Right cardiac atrium (tissue), 5 donors: ENCODE measurements around the gene CDKN1B. TPM values are rescaled to one million over a fixed set of nuclear protein-coding genes. Genes with fewer than 3 reads are reported as not detected.

Source experiments
- ATAC-seq, 2 donors: fragments of 200-7000 bp; cut with Tn5 transposase; one replicate each; pipeline versions ENCODE4 v1.8.0 to v1.9.1; 2020; ENCODE audit warnings: moderate library complexity in 2 of 2, mild to moderate bottlenecking in 1 of 2
- DNase-seq, 3 donors: peaks; one replicate each; pipeline ENCODE4 v3.0.0-alpha.2; 2020
- H3K27ac ChIP-seq: one replicate; pipeline ENCODE4 v1.5.1; 2013; ENCODE audit warnings: mild to moderate bottlenecking, low read length, control low read depth, moderate library complexity
- H3K27me3 ChIP-seq: one replicate; pipeline ENCODE4 v1.6.1; 2013; ENCODE audit not compliant: control insufficient read depth, insufficient read depth
- H3K4me1 ChIP-seq: one replicate; pipeline ENCODE4 v1.6.1; 2013; ENCODE audit warnings: low read length; ENCODE audit not compliant: control insufficient read depth, insufficient read depth
- H3K4me3 ChIP-seq: one replicate; pipeline ENCODE4 v1.5.1; 2013; ENCODE audit warnings: low read length, control low read depth
- H3K9me3 ChIP-seq: one replicate; pipeline ENCODE4 v1.6.1; 2013; ENCODE audit warnings: low read length; ENCODE audit not compliant: control insufficient read depth
- WGBS: extraction: QIAGEN DNeasy Blood & Tissue Kit; methylation state at CpG from one replicate; pipeline ENCODE4 v1.1.7; 2013; 5-methylcytosine and 5-hydroxymethylcytosine counted together
- intact Hi-C, 4 donors: fragments of 100-400 bp; cut with DNase I; formaldehyde crosslinking; loops; one replicate each; pipeline versions ENCODE4 v1.11.0 to v1.14.0; 2022 to 2023
- polyA plus RNA-seq: library from polyadenylated mRNA; stranded (reverse); fragments of 200-250 nt; gene quantifications from one replicate; pipeline ENCODE4 v1.2.3, GENCODE V29; 2013
- total RNA-seq, 4 donors: library from RNA; stranded (reverse); fragmentation: NEBNext Ultra II Directional; extraction: Animal tissue kit (Norgen Biotek cat#: 25700); gene quantifications; one replicate each; pipeline ENCODE4 v1.2.1, GENCODE V29; 2021
- donor health status: healthy with polysubstance abuse.
- donor health status: DM: no; HTN: yes; CAD: no.
- donor health status: DM: no; HTN: no; CAD: no.
- donor health status: DM: no; HTN: yes; CAD: no; lungs with severe emphysema.
- donor health status: DM: yes; HTN: yes; CAD: no.

The CDKN1B gene
- total and polyA plus RNA-seq, 5 donors: 28.9 to 48.0 (median 45.6) TPM

DNA sequence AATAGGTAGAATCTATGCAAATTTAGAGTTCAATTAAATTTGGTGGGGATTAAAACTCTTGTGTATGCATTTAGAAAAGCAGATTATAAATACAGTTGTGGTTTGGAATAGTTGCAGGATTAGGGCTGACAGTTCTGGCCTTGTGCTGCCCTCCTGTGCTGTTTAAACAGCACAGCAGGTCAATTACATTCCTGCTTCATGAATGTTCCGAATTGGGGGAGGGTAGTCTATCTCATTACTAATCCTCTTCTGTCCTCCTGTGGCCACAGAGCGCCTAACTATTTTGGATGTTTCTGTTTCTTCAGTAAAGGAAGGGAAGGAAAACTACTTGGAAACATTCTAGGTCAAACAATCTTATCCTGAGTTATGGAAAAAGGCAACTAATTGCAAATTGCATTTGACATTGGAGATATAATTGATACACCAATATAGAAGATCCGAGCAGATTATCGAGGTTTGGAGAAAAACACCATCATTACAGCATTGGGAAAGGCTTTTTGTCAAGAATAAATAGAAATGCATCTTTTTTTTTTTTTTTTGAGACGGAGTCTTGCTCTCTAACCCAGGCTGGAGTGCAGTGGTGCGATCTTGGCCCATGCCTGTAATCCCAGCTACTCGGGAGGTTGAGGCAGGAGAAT is 12.5 kb upstream of the CDKN1B start:
- ATAC-seq (peak; percentile 98), DNase-seq (peak; percentile 22 to 71 (median 64))
- Histone ChIP-seq H3K9me3 (no peaks in the 10 kb centered on the region), H3K27ac (no peak overlapping the region), H3K4me3 (no peak overlapping the region), H3K27me3 (no peaks in the 10 kb centered on the region), H3K4me1 (no peaks in the 10 kb centered on the region)
- intact Hi-C loops: loop anchor here in 2 of 4 donors (5.0 to 10.0 kb wide), 2 partner anchors 140 to 327 kb away; partner anchors contain the start of gene DUSP16 (in 1 of the 2)
- 41% methylated on average over 7 of the region's 7 CpGs for WGBS

DNA sequence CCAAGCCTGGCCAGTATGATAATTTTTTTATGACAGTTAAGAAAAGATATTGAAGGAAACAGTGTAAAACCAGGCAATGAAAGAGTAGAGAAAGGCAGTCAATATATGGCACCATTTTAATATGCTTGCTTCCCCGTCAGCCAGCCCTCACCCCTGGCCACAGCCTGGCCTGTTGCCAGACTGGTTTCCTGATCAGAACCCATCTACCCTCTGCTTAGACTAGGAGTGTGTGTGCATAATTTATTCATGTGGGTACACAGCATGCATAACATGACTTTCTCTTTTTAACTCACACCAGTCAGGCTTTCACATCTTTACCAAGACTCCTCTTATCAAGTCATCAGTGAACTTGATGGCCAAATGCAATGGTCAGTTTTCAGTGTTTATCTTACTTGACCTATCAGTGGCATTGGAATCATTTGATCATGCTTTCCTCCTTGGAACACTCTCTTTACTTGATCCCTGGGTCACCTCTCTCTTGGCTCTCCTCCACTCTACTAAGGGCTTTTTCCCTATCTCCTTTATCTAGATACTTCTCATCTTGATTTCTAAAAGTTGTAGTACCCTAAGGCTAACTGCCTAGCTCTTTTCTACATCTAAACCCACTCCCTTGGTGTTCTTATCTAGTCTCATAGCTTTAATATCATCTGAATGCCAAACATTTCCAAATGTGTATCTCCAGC is 11.2 kb upstream of the CDKN1B start:
- DNase-seq: peak in 2 of 3 donors; percentile 67 to 72
- Histone ChIP-seq H3K27me3 (no peaks in the 10 kb centered on the region), H3K4me1 (no peaks in the 10 kb centered on the region), H3K4me3 (no peak overlapping the region), H3K27ac (no peak overlapping the region), H3K9me3 (no peaks in the 10 kb centered on the region)
- intact Hi-C loops: loop anchor here in 2 of 4 donors (5.0 to 10.0 kb wide), 2 partner anchors 141 to 329 kb away; partner anchors contain the start of gene DUSP16 (in 1 of the 2)
- 67% methylated on average over 1 of the region's 1 CpG for WGBS
- ATAC-seq: no peak

DNA sequence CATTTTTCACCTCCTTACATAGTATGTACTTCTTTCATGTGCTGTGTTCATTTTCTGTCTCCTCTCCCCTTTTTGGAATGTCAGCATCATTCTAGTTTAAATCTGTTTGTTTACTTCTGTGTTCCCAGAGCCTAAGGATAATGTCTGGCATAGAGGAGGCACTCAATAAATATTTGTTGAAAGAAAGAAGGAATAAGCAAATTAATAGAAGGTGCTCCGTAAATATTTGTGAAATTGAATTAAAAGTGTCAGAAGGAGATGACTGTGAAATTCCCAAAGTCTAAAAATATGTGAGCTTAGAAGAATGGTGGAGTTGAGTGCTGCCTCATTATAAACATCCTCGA is 3.3 kb upstream of the CDKN1B start:
- peak overlapping the region; percentile 44 for H3K4me3 ChIP-seq

DNA sequence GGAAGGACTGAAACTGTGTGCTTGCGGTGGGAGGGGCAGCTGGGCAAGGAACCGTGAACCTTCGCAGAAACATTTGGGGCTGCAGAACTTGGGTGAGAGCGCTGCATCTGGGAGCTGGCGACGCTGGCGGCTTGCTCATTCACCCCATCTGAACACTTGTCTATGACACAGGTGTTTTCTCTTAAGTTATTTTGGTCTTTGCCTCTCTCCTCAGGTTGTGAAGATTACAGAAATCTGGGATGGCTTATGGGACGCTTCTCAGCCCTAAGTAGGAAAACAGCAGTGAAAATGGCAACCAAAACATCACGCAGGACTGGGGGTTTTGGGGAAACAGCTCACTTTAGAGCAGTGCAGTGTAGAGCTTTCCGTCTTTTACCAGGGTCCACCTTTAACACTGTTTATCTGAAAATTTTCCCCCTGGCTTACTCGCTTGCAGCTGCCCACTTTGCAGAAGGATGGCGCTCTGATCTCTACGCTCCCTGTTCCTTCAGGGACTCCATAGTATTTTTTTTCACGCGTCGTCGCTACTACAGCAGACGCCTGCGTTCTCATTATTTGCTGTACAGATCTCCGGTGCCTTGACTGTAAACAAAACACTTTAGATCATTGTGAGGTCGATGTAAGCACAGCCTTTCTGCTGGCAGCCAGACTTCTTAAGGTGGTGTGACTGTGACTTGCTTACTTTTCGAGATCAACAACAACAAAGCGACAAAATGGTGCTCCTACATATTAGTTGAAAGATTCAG is 2.7 kb upstream of the CDKN1B start:
- 18% methylated on average over 23 of the region's 23 CpGs for WGBS
- no peaks in the 10 kb centered on the region for H3K9me3 ChIP-seq
- intact Hi-C loops: no loop called here
- peak overlapping the region; percentile 83 for H3K27ac ChIP-seq
- H3K27me3 ChIP-seq: no peaks in the 10 kb centered on the region
- DNase-seq (peak in 2 of 3 donors; percentile 64), ATAC-seq (no peak)
- peak overlapping the region; percentile 44 for H3K4me3 ChIP-seq
- peaks cover 4% of the 10 kb centered on the region for H3K4me1 ChIP-seq

More for the DNA sequence above, 3.3 kb upstream of the CDKN1B start:
- no peak for DNase-seq
- Histone ChIP-seq H3K9me3 (no peaks in the 10 kb centered on the region), H3K27ac (peak overlapping the region; percentile 83), H3K4me1 (peaks cover 4% of the 10 kb centered on the region), H3K27me3 (no peaks in the 10 kb centered on the region)
- 28% methylated on average over 2 of the region's 2 CpGs for WGBS
- intact Hi-C loops: no loop called here
- no peak for ATAC-seq

DNA sequence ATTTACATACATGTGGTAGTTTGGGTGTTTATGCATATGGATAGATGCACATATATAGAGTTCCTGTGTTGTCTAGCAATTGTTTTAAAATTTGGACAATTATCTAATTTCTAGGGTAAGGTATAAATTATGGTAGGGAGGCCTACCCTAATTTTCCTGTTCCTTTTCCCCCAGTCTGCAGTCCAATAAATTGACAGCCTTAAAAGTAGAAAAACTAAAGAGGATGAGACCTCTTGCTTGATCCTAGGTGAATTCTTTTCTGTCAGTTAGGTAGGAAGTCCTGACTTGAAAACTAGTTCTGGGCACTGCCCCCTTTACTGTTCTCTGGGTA is 2.1 kb upstream of the CDKN1B start:
- ATAC-seq: no peak
- Histone ChIP-seq H3K4me3 (peak overlapping the region; percentile 44), H3K27ac (peak overlapping the region; percentile 100), H3K9me3 (no peaks in the 10 kb centered on the region), H3K4me1 (peaks cover 4% of the 10 kb centered on the region), H3K27me3 (no peaks in the 10 kb centered on the region)
- intact Hi-C loops: no loop called here
- no peak for DNase-seq

DNA sequence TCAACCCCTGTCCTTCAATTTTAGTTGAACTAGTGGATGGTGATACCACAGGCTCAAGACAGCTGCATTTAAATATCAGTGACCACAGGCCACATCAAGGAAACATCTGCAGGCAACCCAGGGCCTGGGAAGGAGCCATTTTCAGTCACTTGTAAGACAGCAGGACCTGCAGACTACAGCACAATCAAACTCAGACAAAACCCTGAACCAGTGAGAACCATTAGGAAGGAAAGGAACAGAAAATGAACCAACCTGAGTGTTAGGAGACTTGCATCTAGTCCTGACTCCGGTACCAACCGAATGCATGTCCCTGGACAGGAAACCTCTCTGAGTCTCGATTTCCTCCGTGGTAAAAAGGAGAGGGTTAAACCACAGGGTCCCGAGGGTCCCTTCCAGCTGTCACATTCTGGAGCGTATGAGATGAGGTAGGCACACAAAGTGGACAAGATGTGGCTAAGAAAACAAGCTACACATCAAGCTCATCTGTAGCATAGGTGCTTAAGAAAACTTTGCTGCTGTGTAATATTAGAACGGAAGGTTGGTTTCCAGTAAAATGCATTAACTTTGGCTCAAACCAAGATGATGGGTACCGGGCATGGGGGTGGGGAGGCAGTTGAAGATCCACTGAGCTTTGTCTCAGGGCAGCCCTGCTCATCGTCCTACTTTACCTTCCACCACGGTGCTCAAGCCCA is 1.6 kb upstream of the CDKN1B start:
- Histone ChIP-seq H3K27me3 (no peaks in the 10 kb centered on the region), H3K4me3 (peak overlapping the region; percentile 92), H3K9me3 (no peaks in the 10 kb centered on the region), H3K4me1 (peaks cover 4% of the 10 kb centered on the region), H3K27ac (peak overlapping the region; percentile 100)
- no peak for DNase-seq
- intact Hi-C loops: no loop called here
- ATAC-seq: no peak
- WGBS: 23% methylated on average over 10 of the region's 10 CpGs

DNA sequence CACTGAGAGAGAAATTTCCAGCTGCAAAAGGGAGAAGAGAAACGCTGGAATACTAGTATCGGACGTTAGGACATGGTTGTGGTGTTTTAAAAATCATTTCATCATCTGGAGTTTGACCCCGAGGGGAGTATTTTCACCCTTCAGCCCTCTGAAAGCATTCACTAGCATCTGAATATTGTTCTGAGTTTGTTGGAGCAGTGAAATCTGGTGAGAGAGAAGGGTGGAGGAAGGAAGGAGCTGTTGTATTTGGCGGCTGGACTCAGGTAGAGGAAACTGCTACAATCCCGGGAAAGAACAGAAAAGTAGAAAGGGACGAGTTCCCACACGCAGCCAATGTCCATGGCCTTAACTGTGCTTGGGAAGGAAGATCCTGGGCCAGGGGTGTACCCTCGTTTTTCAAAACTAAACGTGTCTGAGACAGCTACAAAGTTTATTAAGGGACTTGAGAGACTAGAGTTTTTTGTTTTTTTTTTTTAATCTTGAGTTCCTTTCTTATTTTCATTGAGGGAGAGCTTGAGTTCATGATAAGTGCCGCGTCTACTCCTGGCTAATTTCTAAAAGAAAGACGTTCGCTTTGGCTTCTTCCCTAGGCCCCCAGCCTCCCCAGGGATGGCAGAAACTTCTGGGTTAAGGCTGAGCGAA is 896 bp upstream of the CDKN1B start:
- no peaks in the 10 kb centered on the region for H3K9me3 ChIP-seq
- H3K4me3 ChIP-seq: peak overlapping the region; percentile 92
- no peak for DNase-seq
- WGBS: 1% methylated on average over 15 of the region's 15 CpGs
- no peaks in the 10 kb centered on the region for H3K27me3 ChIP-seq
- ATAC-seq: peak; percentile 1 to 36
- intact Hi-C loops: no loop called here
- H3K4me1 ChIP-seq: peaks cover 4% of the 10 kb centered on the region
- H3K27ac ChIP-seq: peak overlapping the region; percentile 100

DNA sequence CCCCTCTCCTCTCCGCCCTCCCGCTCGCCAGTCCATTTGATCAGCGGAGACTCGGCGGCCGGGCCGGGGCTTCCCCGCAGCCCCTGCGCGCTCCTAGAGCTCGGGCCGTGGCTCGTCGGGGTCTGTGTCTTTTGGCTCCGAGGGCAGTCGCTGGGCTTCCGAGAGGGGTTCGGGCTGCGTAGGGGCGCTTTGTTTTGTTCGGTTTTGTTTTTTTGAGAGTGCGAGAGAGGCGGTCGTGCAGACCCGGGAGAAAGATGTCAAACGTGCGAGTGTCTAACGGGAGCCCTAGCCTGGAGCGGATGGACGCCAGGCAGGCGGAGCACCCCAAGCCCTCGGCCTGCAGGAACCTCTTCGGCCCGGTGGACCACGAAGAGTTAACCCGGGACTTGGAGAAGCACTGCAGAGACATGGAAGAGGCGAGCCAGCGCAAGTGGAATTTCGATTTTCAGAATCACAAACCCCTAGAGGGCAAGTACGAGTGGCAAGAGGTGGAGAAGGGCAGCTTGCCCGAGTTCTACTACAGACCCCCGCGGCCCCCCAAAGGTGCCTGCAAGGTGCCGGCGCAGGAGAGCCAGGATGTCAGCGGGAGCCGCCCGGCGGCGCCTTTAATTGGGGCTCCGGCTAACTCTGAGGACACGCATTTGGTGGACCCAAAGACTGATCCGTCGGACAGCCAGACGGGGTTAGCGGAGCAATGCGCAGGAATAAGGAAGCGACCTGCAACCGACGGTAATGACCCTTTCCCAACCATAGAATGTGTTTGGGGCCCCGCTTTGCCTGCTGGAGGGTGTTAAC is 615 bp downstream of the CDKN1B start:
- peak; percentile 27 to 63 for ATAC-seq
- Histone ChIP-seq H3K27ac (peak overlapping the region; percentile 100), H3K9me3 (no peaks in the 10 kb centered on the region), H3K27me3 (no peaks in the 10 kb centered on the region), H3K4me1 (peaks cover 4% of the 10 kb centered on the region), H3K4me3 (peak overlapping the region; percentile 92)
- intact Hi-C loops: no loop called here
- WGBS: under 1% methylated on average over 62 of the region's 62 CpGs
- DNase-seq: peak; percentile 33 to 75 (median 70)

DNA sequence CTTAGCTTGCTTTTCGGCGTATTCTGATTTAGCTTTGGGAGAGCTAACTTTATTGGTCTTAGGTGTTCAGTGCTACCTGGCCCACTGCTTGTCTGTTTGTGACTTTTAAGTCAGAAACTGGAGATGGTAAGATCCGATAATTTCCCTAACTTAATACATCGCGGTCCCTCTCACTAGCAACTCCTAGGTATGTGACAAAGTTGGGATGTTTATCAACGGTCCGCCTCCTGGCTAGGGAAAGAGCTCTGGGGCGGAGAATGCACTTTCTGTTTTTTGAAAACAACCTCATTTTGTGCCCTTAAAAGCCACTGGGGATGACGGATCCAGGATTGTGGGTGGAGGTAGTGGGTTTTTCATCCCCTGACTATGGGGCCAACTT is 1.2 kb downstream of the CDKN1B start:
- under 1% methylated on average over 9 of the region's 9 CpGs for WGBS
- peak overlapping the region; percentile 100 for H3K27ac ChIP-seq
- H3K4me3 ChIP-seq: peak overlapping the region; percentile 92
- no peaks in the 10 kb centered on the region for H3K27me3 ChIP-seq
- H3K4me1 ChIP-seq: peaks cover 4% of the 10 kb centered on the region
- DNase-seq (no peak), ATAC-seq (no peak)
- intact Hi-C loops: no loop called here
- H3K9me3 ChIP-seq: no peaks in the 10 kb centered on the region

DNA sequence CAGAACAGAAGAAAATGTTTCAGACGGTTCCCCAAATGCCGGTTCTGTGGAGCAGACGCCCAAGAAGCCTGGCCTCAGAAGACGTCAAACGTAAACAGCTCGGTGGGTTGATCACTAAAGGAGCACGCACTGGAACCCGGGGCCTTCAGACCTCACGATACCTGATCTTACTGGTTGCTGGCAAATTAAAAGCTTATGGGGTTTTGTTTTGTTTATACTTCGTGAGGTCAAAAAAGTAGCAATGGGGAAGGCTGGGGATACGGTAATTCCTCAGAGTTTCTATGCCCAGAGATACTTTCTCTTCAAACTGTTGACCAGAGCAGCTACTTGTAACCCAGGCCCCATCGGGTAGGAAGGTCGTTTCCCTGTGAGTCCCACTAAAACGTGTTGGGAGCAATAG is 1.7 kb downstream of the CDKN1B start:
- Histone ChIP-seq H3K4me3 (peak overlapping the region; percentile 92), H3K27me3 (no peaks in the 10 kb centered on the region), H3K9me3 (no peaks in the 10 kb centered on the region), H3K4me1 (peaks cover 4% of the 10 kb centered on the region), H3K27ac (peak overlapping the region; percentile 73)
- WGBS: 1% methylated on average over 14 of the region's 14 CpGs
- ATAC-seq (no peak), DNase-seq (no peak)
- intact Hi-C loops: no loop called here
